HEK293T (cell line): ENCODE results near the gene MFSD6L.

Experiments used
- CTCF ChIA-PET: fragments of 350-600 bp; formaldehyde crosslinking; extraction: SDS; loops from one replicate; lab custom pipeline; 2021; ENCODE audit warnings: antibody characterized with exemption, inconsistent platforms; lab: Yijun Ruan, JAX
- POLR2A ChIA-PET: fragments of 350-600 bp; formaldehyde crosslinking; extraction: SDS; loops from one replicate; lab custom pipeline; 2020; ENCODE audit warnings: antibody characterized with exemption, inconsistent platforms; lab: Yijun Ruan, JAX
- DNase-seq: peaks from one replicate; pipeline ENCODE4 v3.0.0; 2012; ENCODE audit warnings: mixed read lengths; ENCODE audit errors: extremely low spot score
- ARNT ChIP-seq: fragments of 450-650 bp; IDR thresholded peaks from 2 replicates; pipeline ENCODE4 v1.6.1; 2017; ENCODE audit warnings: mild to moderate bottlenecking
- BHLHE40 ChIP-seq: fragments of 450-650 bp; IDR thresholded peaks from 2 replicates; pipeline ENCODE4 v1.6.1; 2016; ENCODE audit warnings: mild to moderate bottlenecking, moderate library complexity, borderline replicate concordance
- CTBP1 ChIP-seq: fragments of 450-650 bp; IDR thresholded peaks from 2 replicates; pipeline ENCODE4 v1.6.1; 2016; ENCODE audit warnings: borderline replicate concordance
- ELF4 ChIP-seq: fragments of 450-650 bp; IDR thresholded peaks from 2 replicates; pipeline ENCODE4 v1.6.1; 2017; ENCODE audit warnings: antibody characterized with exemption
- FOXA1 ChIP-seq: fragments of 450-650 bp; IDR thresholded peaks from 2 replicates; pipeline ENCODE4 v1.6.1; 2016; ENCODE audit warnings: mild to moderate bottlenecking
- FOXK2 ChIP-seq: fragments of 450-650 bp; IDR thresholded peaks from 2 replicates; pipeline ENCODE4 v1.6.1; 2016; ENCODE audit warnings: mild to moderate bottlenecking
- FOXM1 ChIP-seq: fragments of 450-650 bp; IDR thresholded peaks from 2 replicates; pipeline ENCODE4 v1.6.1; 2017; ENCODE audit warnings: mild to moderate bottlenecking, borderline replicate concordance
- HDGF ChIP-seq: fragments of 450-650 bp; IDR thresholded peaks from 2 replicates; pipeline ENCODE4 v1.6.1; 2017; ENCODE audit warnings: antibody characterized with exemption, borderline replicate concordance
- L3MBTL2 ChIP-seq: fragments of 450-650 bp; conservative IDR thresholded peaks from 2 replicates; pipeline ENCODE4 v1.6.1; 2016; ENCODE audit warnings: mild to moderate bottlenecking
- LEF1 ChIP-seq: fragments of 450-650 bp; IDR thresholded peaks from 2 replicates; pipeline ENCODE4 v1.6.1; 2017; ENCODE audit warnings: mild to moderate bottlenecking, borderline replicate concordance
- NFRKB ChIP-seq: fragments of 450-650 bp; IDR thresholded peaks from 2 replicates; pipeline ENCODE4 v1.6.1; 2016; ENCODE audit warnings: mild to moderate bottlenecking, moderate library complexity
- PKNOX1 ChIP-seq: fragments of 450-650 bp; IDR thresholded peaks from 2 replicates; pipeline ENCODE4 v1.6.1; 2016
- SP1 ChIP-seq: fragments of 450-650 bp; IDR thresholded peaks from 2 replicates; pipeline ENCODE4 v1.6.1; 2017
- SUZ12 ChIP-seq: fragments of 450-650 bp; IDR thresholded peaks from 2 replicates; pipeline ENCODE4 v1.6.1; 2016; ENCODE audit warnings: mild to moderate bottlenecking
- TARDBP ChIP-seq: fragments of 450-650 bp; IDR thresholded peaks from 2 replicates; pipeline ENCODE4 v1.6.1; 2016
- ZNF384 ChIP-seq: fragments of 450-650 bp; IDR thresholded peaks from 2 replicates; pipeline ENCODE4 v1.6.1; 2016

Gene MFSD6L

GRCh38 chr17:8798846-8799569 lies at the start of gene MFSD6L:
Gene MFSD6L, minus strand, starts transcription at chr17:8799365. Its CDS starts 245 bp downstream, at chr17:8799120.
- TF ChIP-seq PKNOX1 (no peak), TARDBP (no peak), FOXM1 (no peak), BHLHE40 (no peak), CTBP1 (no peak), ZNF384 (no peak), ELF4 (no peak), SP1 (no peak), FOXA1 (no peak), LEF1 (no peak), ARNT (no peak), FOXK2 (no peak)
- POLR2A ChIA-PET: interaction anchor here (0.5 kb wide), 1 partner anchor 578 kb away, joined by 3 read pairs; no protein-coding TSS in a partner anchor
- CTCF ChIA-PET: interaction anchor here (1.5 kb wide), 1 partner anchor 12 kb away, joined by 3 read pairs; no protein-coding TSS in a partner anchor
- no peak for DNase-seq

DNA sequence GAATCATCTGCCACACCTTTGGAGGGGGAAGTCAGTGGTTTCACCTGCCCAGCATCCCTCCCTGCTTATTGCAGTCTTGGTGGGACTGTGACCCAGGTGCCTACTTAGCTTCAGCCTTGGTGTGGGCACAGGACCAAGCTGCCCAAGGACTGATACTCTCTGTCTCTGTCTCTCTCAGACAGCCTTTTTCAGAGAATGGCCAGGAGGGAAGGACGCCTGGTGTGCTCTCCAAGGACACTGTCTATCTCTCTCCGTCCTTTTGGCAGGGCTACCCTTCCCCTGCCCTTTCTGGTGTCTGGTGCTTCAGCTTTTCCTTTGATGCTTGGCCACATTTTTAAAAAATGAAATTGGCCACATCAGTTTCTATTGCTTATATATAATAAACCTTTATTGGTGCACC lies 48.7 kb upstream of the MFSD6L start:
- DNase-seq: no peak
- no peak for TF ChIP-seq TARDBP
- no peak for TF ChIP-seq SP1
- no peak for TF ChIP-seq L3MBTL2
- TF ChIP-seq BHLHE40: no peak
- TF ChIP-seq FOXA1: no peak
- TF ChIP-seq PKNOX1: no peak
- TF ChIP-seq LEF1: no peak
- TF ChIP-seq ZNF384: no peak
- TF ChIP-seq SUZ12: no peak
- no peak for TF ChIP-seq FOXM1
- no peak for TF ChIP-seq NFRKB
- TF ChIP-seq ARNT: no peak
- no peak for TF ChIP-seq CTBP1
- TF ChIP-seq ELF4: no peak
- CTCF ChIA-PET: no interaction called here
- POLR2A ChIA-PET: no interaction called here

DNA sequence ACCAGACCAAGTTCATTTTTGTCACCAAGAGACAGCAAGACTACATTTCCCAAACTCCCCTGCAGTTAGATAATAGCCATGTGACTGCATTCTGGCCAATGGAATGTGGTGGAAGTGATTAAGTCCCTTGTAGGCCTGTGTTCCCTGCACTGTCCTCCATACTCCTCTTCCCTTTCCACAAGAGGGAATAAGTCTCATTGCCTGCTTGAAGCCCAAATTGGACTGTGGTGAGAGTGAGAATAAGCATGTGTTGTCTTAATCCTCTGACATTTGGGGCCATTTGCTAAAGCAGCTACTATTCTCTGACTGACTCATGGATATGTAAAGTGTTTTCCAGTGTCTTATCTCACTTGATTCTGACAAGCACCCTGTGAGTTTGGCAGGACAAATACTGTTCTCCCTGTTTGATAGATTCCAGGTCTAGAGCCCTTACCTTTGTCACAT lies 47.6 kb upstream of the MFSD6L start:
- no peak for TF ChIP-seq CTBP1
- TF ChIP-seq ARNT: no peak
- no peak for TF ChIP-seq ELF4
- TF ChIP-seq BHLHE40: no peak
- no peak for TF ChIP-seq TARDBP
- no peak for TF ChIP-seq NFRKB
- no peak for TF ChIP-seq FOXM1
- no peak; the same call in 1 of the 2 replicates for TF ChIP-seq L3MBTL2
- TF ChIP-seq FOXK2: no peak
- ChIA-PET CTCF (no interaction called here), POLR2A (no interaction called here)
- peak; percentile 57 for DNase-seq

DNA sequence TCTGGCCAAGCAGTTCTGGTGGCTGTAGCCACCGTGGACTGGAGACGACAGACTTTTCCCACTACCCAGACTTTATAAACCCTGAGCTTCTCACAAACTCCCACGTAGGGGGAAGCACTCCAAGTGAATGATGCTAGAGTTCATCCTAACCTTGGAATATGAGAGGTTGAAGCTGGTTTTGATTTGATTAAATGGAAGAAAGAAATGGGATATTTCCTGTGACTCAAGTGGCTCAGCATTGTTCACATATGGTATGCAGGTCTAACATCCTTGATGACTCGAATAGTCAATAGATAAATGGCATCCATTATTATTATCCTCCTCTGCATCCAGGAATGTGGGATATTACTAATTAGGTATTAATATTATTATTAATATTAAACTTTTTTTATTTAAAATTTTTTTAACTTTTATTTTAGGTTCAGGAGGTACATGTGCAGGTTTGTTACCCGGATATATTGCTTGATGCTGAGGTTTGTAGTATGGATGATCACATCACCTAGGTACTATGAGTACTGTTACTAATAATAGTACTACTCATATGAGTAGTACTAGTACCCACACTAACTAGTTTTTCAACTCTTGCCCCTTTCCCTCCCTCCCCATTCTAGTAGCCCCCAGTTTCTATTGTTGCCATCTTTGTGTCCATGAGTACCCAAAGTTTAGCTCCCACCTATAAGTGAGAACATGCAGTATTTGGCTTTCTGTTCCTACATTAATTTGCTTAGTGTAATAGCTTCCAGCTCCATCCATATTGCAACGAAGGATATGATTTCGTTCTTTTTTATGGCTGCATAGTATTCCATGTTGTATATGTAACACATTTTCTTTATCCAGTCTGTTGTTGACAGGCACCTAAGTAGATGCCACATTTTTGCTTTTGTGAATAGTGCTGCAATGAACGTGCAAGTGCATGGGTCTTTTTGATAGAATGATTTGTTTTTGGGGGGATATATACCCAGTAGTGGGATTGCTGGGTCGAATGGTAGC lies 45.4 kb upstream of the MFSD6L start:
- ChIA-PET POLR2A (no interaction called here), CTCF (interaction anchor here (0.6 kb wide), 1 partner anchor 656 kb away, joined by 3 read pairs; no protein-coding TSS in a partner anchor)
- TF ChIP-seq FOXM1 (no peak), SP1 (no peak), TARDBP (no peak)
- no peak for DNase-seq

DNA sequence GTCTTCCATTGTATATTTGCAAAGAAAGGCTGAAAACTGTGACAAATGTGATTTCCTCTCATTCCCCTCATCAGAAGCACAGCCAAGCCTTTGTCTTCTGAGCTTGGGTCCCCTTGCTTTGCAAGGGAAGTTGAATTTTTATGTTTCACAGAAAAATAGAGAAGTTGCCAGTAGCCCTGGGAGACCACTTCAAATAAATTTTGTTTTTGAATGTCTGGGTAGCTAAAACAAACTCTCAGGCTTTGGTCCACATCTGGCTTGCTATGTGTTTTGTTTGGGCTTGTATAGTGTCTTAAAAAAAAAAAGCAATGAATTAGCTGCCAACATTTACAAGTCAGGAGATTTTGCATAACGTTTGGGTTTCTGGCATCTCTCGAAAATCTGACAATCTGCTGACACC lies 44.2 kb upstream of the MFSD6L start:
- TF ChIP-seq SP1: no peak
- TF ChIP-seq TARDBP: no peak
- no peak for TF ChIP-seq ZNF384
- TF ChIP-seq L3MBTL2: no peak
- TF ChIP-seq ARNT: no peak
- TF ChIP-seq LEF1: no peak
- no peak for TF ChIP-seq FOXA1
- TF ChIP-seq FOXM1: no peak
- TF ChIP-seq HDGF: no peak
- no peak for TF ChIP-seq FOXK2
- no peak for TF ChIP-seq BHLHE40
- no peak for TF ChIP-seq SUZ12
- TF ChIP-seq ELF4: no peak
- TF ChIP-seq NFRKB: no peak
- no peak for TF ChIP-seq PKNOX1
- no peak for DNase-seq
- POLR2A ChIA-PET: no interaction called here
- CTCF ChIA-PET: interaction anchor here (1.7 kb wide), 1 partner anchor 11 kb away, joined by 7 read pairs; no protein-coding TSS in a partner anchor
